22Rv1 (cell line): ENCODE results near the gene TRPM3.

Experiments
- CTCF ChIP-seq: fragments of 450-650 bp; IDR thresholded peaks from 2 replicates; pipeline ENCODE4 v1.5.1; 2017; ENCODE audit warnings: mild to moderate bottlenecking
- ZFX ChIP-seq: fragments of 450-650 bp; IDR thresholded peaks from 2 replicates; pipeline ENCODE4 v1.6.1; 2017; ENCODE audit warnings: antibody characterized with exemption, borderline replicate concordance

- TF ChIP-seq CTCF (no peak), ZFX (no peak)
Observed at GRCh38 chr9:70491426-70492318, 629.7 kb downstream of the TRPM3 start.
